ENCODE data around the gene RNF32. TPM values are rescaled to one million over a fixed set of nuclear protein-coding genes. Genes with fewer than 3 reads are reported as not detected.
A peak's percentile ranks its signal among the peaks of the same experiment; 100 is the strongest.

Gene RNF32
- total RNA-seq, 2 donors from 2014 or later, result 2.0 TPM

GRCh38 chr7:156703209-156703608, 62.6 kb downstream of the RNF32 start:
- no peak for TF ChIP-seq CTCF (IDR thresholded peaks at IDR 0.05)
- no peak overlapping the region for H3K4me3 ChIP-seq
- no peak for DNase-seq
- H3K36me3 ChIP-seq, result no peaks in the 10 kb centered on the region
- no peak overlapping the region for H3K27ac ChIP-seq
- intact Hi-C loops (cut with DNase I), result no loop called here
- H3K4me1 ChIP-seq, result no peaks in the 10 kb centered on the region
- H3K27me3 ChIP-seq, result no peaks in the 10 kb centered on the region
- no peaks in the 10 kb centered on the region for H3K9me3 ChIP-seq
- no peak overlapping the region for H3K9ac ChIP-seq (ENCODE audit: low read depth in 2 of 2, low read length in 2 of 2)

- TF ChIP-seq CTCF (IDR thresholded peaks at IDR 0.05), result no peak
- Histone ChIP-seq H3K4me1 (no peaks in the 10 kb centered on the region), H3K9me3 (no peaks in the 10 kb centered on the region), H3K27ac (no peak overlapping the region), H3K9ac (ENCODE audit: low read depth in 2 of 2, low read length in 2 of 2) (no peak overlapping the region), H3K36me3 (no peaks in the 10 kb centered on the region), H3K4me3 (no peak overlapping the region), H3K27me3 (no peaks in the 10 kb centered on the region)
- intact Hi-C loops (cut with DNase I), result no loop called here
- no peak for DNase-seq
These were observed 63.4 kb downstream of the RNF32 start for GRCh38 chr7:156703773-156704482.

- Histone ChIP-seq H3K9me3 (no peaks in the 10 kb centered on the region), H3K4me1 (no peaks in the 10 kb centered on the region), H3K27ac (no peak overlapping the region), H3K9ac (ENCODE audit: low read depth in 2 of 2, low read length in 2 of 2) (no peak overlapping the region), H3K36me3 (no peaks in the 10 kb centered on the region), H3K27me3 (no peaks in the 10 kb centered on the region), H3K4me3 (no peak overlapping the region)
- intact Hi-C loops (cut with DNase I), result no loop called here
- DNase-seq, result no peak
- TF ChIP-seq CTCF (IDR thresholded peaks at IDR 0.05), result no peak
These were observed 81.7 kb downstream of the RNF32 start for GRCh38 chr7:156722043-156722826.

- H3K36me3 ChIP-seq, result no peaks in the 10 kb centered on the region
- TF ChIP-seq CTCF (IDR thresholded peaks at IDR 0.05), result no peak
- no peaks in the 10 kb centered on the region for H3K27me3 ChIP-seq
- no peak overlapping the region for H3K27ac ChIP-seq
- intact Hi-C loops (cut with DNase I), result no loop called here
- no peak overlapping the region for H3K9ac ChIP-seq (ENCODE audit: low read depth in 2 of 2, low read length in 2 of 2)
- peak; percentile 35 for DNase-seq
- no peaks in the 10 kb centered on the region for H3K9me3 ChIP-seq
- H3K4me1 ChIP-seq, result no peaks in the 10 kb centered on the region
- no peak overlapping the region for H3K4me3 ChIP-seq
These were observed 84.5 kb downstream of the RNF32 start for GRCh38 chr7:156725073-156725472.

GRCh38 chr7:156725936-156726335, 85.4 kb downstream of the RNF32 start:
- no peaks in the 10 kb centered on the region for H3K27me3 ChIP-seq
- no peaks in the 10 kb centered on the region for H3K9me3 ChIP-seq
- DNase-seq, result no peak
- no peak overlapping the region for H3K27ac ChIP-seq
- no peaks in the 10 kb centered on the region for H3K36me3 ChIP-seq
- TF ChIP-seq CTCF (IDR thresholded peaks at IDR 0.05), result no peak
- no peak overlapping the region for H3K4me3 ChIP-seq
- intact Hi-C loops (cut with DNase I), result no loop called here
- H3K9ac ChIP-seq (ENCODE audit: low read depth in 2 of 2, low read length in 2 of 2), result no peak overlapping the region
- H3K4me1 ChIP-seq, result no peaks in the 10 kb centered on the region
